ENCODE results near the gene ATP8A2. TPM values are rescaled to one million over a fixed set of nuclear protein-coding genes. Genes with fewer than 3 reads are reported as not detected.

Gene ATP8A2
- total and polyA plus RNA-seq, 2 of the 8 experiments (the other 6 are each of a cell fraction or from before 2014, with no cell fraction given): 2.4 to 8.3 TPM

DNA sequence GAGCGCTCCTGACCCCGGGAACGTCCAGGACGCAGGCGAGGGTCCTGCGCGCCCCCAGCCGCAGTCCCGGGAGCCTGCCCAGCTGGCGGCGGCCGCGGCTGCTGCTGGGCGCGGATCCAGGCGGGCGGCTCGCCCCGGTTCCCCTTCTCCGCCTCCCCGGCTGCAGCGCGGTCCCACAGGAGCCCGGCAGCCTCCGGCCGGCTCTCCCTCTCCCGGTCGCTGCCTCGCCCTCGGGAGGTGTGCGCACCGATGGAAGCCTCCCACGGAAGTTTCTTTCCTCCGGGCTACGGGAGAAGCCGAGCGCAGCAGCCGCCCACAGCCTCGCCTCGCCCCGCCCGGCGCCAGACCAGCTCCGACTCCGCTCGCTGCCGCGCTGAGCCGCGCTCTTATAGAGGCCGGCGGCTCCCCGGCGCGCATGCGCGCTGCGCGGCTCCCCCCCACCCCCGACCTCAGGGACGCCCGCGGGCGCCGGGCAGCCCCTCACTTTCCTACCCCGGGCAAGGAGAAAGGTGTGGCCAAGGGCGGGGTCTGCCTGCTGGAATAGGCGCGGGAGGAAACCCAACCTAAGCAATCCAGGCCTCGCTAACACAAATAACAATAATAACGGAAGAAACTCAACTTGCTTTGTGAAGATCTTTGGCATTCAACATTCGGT is 680.0 kb downstream of the ATP8A2 start, which contains the start of gene SHISA2 (continued):
- TF ChIP-seq TAF7 (optimal IDR thresholded peaks at IDR 0.05; ENCODE audit: borderline replicate concordance, low read depth, low read length): peak; percentile 95
- no peak for TF ChIP-seq CHD1 (IDR thresholded peaks at IDR 0.05; ENCODE audit: low read depth, low read length)
- TF ChIP-seq SIN3A (conservative IDR thresholded peaks at IDR 0.05 in 1 of 2, IDR thresholded peaks at IDR 0.05 in 1 of 2; ENCODE audit: low read depth in 1 of 2, low read length in 2 of 2): 0 out of 4 replicates have a peak, but pooled peaks of 1 of the 2 experiments have one; percentile 28
- peak; percentile 64 for TF ChIP-seq NRF1 (IDR thresholded peaks at IDR 0.05; ENCODE audit: low read depth, low read length)
- peak; percentile 7 for TF ChIP-seq KDM4A (IDR thresholded peaks at IDR 0.05; ENCODE audit: low read depth, low read length, severe bottlenecking)
- TF ChIP-seq ASH2L (IDR thresholded peaks at IDR 0.05; ENCODE audit: low read length): peak; percentile 40
- TF ChIP-seq SUZ12 (IDR thresholded peaks at IDR 0.05; ENCODE audit: low read length): no peak; the same call in 1 of the 2 replicates

Data from H1 (cell line).